Gastroesophageal sphincter (tissue), 4 donors: ENCODE results near the gene SCAMP2. TPM values are rescaled to one million over a fixed set of nuclear protein-coding genes. Genes with fewer than 3 reads are reported as not detected.

Experiments used
- ATAC-seq: fragments of 150-250 bp; one replicate; pipeline ENCODE4 v1.9.1; 2016; ENCODE audit warnings: mild to moderate bottlenecking, moderate library complexity
- H3K27ac ChIP-seq, 4 donors: fragments of 200-600 bp; sonication (generic) in 3 of 4; 1 replicate in 3 of 4; 2 replicates in 1 of 4; pipeline ENCODE4 v1.5.1; 2016 to 2019
- H3K27me3 ChIP-seq: fragments of 200-600 bp; sonication (generic); one replicate; pipeline ENCODE4 v1.5.1; 2019
- H3K36me3 ChIP-seq, 2 donors: fragments of 200-600 bp; sonication (generic); one replicate each; pipeline ENCODE4 v1.5.1; 2019; ENCODE audit warnings: control low read depth in 1 of 2
- H3K4me1 ChIP-seq, 3 donors: fragments of 200-600 bp; sonication (generic); 1 replicate in 2 of 3; 2 replicates in 1 of 3; pipeline ENCODE4 v1.5.1; 2016 to 2019; ENCODE audit warnings: control low read depth in 2 of 3
- H3K4me3 ChIP-seq, 2 donors: fragments of 200-600 bp; sonication (generic); one replicate each; pipeline ENCODE4 v1.5.1; 2019; ENCODE audit warnings: mild to moderate bottlenecking in 1 of 2, moderate library complexity in 1 of 2
- H3K9me3 ChIP-seq, 3 donors: fragments of 200-600 bp; sonication (generic); one replicate each; pipeline ENCODE4 v1.5.1; 2017 to 2019; ENCODE audit warnings: control low read depth in 2 of 3
- EP300 ChIP-seq: sonication (generic); formaldehyde crosslinking; IDR thresholded peaks from one replicate; pipeline ENCODE4 v1.6.1; 2017; ENCODE audit warnings: antibody characterized with exemption, mild to moderate bottlenecking
- POLR2A ChIP-seq, 2 donors: fragments of 450-650 bp; IDR thresholded peaks; one replicate each; pipeline ENCODE4 v1.6.1; 2017; ENCODE audit warnings: antibody characterized with exemption in 2 of 2, mild to moderate bottlenecking in 2 of 2, moderate library complexity in 1 of 2
- POLR2AphosphoS5 ChIP-seq: sonication (generic); formaldehyde crosslinking; IDR thresholded peaks from one replicate; pipeline ENCODE4 v1.6.1; 2017; ENCODE audit warnings: antibody characterized with exemption
- WGBS, 2 donors: methylation state at CpG; one replicate each; pipeline ENCODE4 v1.1.5; 2018; ENCODE audit warnings: low coverage in 1 of 2; 5-methylcytosine and 5-hydroxymethylcytosine counted together
- total RNA-seq, 4 donors: library from RNA; depleted of rRNA; stranded (reverse); fragments of >200 nt; gene quantifications; one replicate each; pipeline ENCODE4 v1.1.0, GENCODE V29; 2016
- TF ChIP-seq, protein P1 (sequence below), 4 experiments: fragments of 200-600 bp in 2 of 4; fragments of 450-650 bp in 2 of 4; sonication (generic) in 1 of 4; IDR thresholded peaks; one replicate each; pipeline ENCODE4 v1.5.1; 2017 to 2019; ENCODE audit warnings: antibody characterized with exemption in 4 of 4, mild to moderate bottlenecking in 2 of 4, moderate library complexity in 2 of 4

Gene SCAMP2
- total RNA-seq, 4 donors from 2014 or later, result 45.6 to 111 (median 72.1) TPM

DNA sequence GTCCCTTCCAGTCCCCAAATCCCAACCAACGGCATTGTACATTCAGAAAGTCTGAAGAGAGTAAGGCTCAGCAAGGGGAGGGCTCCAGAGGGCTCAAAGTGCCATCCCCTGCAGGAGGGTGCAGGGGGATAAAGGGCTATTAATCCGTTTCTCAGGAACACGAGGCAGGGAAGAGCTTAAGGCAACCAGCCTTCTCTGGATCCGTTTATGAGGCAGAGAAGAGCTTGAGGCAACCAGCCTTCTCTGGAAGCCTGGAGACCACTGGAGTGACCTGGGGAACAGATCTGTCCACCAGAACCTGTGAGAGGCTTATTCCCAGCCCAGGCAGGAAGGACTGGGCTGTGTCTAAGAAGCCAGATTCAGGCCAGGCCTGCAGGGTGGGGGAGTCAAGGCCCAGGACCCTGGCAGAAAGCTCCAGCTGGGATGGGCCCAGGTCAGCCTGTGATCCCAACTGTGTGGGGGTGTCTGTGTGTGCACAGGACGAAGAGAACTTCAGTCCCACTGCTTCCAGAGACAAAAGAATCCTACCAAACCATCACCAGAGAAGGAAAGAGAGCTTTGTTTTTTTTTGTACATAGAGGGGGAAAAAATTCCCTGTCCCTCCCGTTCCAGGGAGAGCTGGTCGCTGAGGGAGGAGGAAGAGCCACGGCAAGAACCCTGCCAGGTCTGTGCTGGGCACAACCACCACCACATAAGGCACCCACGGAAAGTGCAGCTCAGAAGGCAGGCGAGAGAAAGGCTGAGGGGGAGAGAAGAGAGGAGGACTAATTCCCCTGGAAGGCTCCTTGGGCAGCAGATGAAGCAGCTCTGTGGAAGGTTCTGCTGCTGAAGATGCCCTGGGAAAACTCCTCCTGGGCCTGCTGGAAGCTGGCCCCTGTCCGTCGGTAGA lies 28.6 kb downstream of the SCAMP2 start:
- Histone ChIP-seq H3K9me3 (no peaks in the 10 kb centered on the region), H3K4me1 (peaks cover 0 to 50% (median 21%) of the 10 kb centered on the region in 3 donors), H3K4me3 (no peak overlapping the region), H3K27me3 (no peaks in the 10 kb centered on the region), H3K27ac (peak overlapping the region in 3 of 4 donors; percentile 87 to 95 (median 89)), H3K36me3 (peaks cover 0 to 72% of the 10 kb centered on the region in 2 donors)
- WGBS, 2 donors, result 60 to 88% methylated on average over 1 to 6 of the region's 12 CpGs
- TF ChIP-seq EP300, result no peak
- TF ChIP-seq POLR2AphosphoS5, result no peak
- TF ChIP-seq, protein P1, sequence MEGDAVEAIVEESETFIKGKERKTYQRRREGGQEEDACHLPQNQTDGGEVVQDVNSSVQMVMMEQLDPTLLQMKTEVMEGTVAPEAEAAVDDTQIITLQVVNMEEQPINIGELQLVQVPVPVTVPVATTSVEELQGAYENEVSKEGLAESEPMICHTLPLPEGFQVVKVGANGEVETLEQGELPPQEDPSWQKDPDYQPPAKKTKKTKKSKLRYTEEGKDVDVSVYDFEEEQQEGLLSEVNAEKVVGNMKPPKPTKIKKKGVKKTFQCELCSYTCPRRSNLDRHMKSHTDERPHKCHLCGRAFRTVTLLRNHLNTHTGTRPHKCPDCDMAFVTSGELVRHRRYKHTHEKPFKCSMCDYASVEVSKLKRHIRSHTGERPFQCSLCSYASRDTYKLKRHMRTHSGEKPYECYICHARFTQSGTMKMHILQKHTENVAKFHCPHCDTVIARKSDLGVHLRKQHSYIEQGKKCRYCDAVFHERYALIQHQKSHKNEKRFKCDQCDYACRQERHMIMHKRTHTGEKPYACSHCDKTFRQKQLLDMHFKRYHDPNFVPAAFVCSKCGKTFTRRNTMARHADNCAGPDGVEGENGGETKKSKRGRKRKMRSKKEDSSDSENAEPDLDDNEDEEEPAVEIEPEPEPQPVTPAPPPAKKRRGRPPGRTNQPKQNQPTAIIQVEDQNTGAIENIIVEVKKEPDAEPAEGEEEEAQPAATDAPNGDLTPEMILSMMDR (IDR thresholded peaks at IDR 0.05), result no peak
- no peak for TF ChIP-seq POLR2A (IDR thresholded peaks at IDR 0.05)
- no peak for ATAC-seq

DNA sequence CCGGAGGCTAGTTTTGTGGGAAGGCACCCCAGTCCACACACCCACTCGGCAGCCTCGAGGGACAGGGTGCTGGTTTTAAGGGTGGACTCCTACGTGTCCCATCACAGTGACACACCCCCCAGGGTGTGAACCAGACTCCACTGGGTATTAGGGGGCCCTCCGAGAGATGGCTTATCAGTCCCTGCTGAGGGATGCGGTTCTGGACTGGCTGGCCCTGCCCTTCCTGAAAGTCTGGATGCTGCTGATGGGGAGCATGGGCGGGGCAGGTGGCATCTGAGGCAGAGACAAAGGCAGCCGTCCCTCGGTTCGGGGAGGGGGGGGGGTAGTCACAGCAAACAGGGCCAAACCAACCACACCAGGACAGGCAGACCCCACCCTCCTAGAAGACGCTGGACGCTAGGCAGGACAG lies 29.3 kb downstream of the SCAMP2 start:
- Histone ChIP-seq H3K4me3 (peak overlapping the region in 1 of 2 donors; percentile 98), H3K9me3 (no peaks in the 10 kb centered on the region), H3K27ac (peak overlapping the region in 3 of 4 donors; percentile 87 to 95 (median 89)), H3K4me1 (peaks cover 0 to 50% (median 21%) of the 10 kb centered on the region in 3 donors), H3K36me3 (peaks cover 0 to 72% of the 10 kb centered on the region in 2 donors), H3K27me3 (no peaks in the 10 kb centered on the region)
- TF ChIP-seq, protein P1 (IDR thresholded peaks at IDR 0.05), result no peak
- TF ChIP-seq POLR2A (IDR thresholded peaks at IDR 0.05) (no peak), EP300 (no peak), POLR2AphosphoS5 (no peak)
- ATAC-seq, result no peak
- WGBS, 2 donors, result 30% methylated on average over 2 of the region's 12 CpGs; no CpG with 5 or more reads in 1 of the 2 donors

DNA sequence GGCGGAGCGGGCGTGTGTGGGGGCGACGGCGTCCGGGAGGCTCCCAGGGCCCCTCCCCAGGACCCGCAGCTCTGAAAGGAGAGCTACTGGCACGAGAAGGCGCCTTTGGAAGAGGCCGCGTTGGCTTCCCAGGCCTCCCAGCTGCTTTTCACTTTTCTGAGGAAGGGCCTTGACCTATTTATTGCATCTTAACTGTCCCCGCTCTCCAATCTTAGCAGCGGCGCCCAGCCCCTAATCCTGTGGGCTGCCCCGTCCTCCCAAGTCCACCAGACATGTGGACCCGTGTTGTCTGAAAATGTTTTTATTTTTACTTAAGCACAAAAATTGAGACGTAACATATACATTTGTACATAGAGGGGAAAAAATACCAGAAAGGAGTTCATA lies 29.7 kb downstream of the SCAMP2 start:
- TF ChIP-seq EP300 (no peak), POLR2A (IDR thresholded peaks at IDR 0.05) (no peak), POLR2AphosphoS5 (no peak)
- TF ChIP-seq, protein P1 (IDR thresholded peaks at IDR 0.05), result no peak
- H3K36me3 ChIP-seq, result peaks cover 0 to 72% of the 10 kb centered on the region in 2 donors
- H3K4me1 ChIP-seq, result peaks cover 0 to 49% (median 21%) of the 10 kb centered on the region in 3 donors
- H3K27ac ChIP-seq, result peak overlapping the region; percentile 23 to 95 (median 88)
- H3K4me3 ChIP-seq, result peak overlapping the region; percentile 88 to 98
- H3K9me3 ChIP-seq, result no peaks in the 10 kb centered on the region
- no peaks in the 10 kb centered on the region for H3K27me3 ChIP-seq
- 15 to 25% methylated on average over 5 to 8 of the region's 18 CpGs for WGBS, 2 donors
- no peak for ATAC-seq

DNA sequence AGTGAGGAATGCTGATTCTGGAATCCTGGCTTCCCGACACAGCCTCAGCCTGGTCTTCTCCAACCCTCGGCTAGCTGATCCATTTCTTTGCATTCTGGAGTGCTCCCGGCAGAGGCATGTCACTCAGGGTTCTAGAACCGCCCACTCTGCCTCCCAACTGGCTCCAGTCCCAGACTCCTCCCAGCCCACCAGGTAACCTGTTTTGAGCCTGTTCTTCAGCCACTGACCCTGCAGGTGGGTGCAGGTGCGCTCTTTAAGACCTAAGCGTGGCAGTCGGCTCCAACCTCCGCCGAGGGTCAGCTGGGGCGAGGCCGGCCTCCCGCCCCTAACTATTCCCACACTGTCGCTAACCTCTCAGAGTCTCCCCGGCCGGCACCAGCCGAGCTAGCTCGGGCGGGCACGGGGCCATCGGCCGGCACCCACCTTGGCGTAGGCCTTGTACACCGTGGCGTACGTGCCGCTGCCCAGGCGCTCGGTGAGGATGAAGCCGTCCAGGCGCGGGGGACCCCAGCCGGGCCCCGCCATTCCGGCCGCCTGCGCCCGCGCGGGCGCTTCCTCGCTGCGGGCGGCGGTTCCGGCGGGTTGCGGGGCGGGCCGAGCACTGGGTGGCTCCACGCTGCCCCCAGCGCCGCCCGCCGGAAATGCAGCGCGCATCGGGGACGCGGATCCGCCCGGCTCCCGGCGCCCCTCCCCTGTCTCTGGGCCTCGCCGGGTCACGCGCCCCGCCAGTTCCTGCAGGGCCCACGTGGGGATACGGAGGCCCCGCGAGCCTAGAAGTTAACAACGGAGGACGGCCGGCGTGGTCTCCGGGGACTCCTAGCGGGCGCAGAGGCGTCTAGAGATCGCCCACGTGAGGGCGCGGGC lies 30.4 kb downstream of the SCAMP2 start, which contains the start of gene ULK3:
ULK3 (minus strand) TSS at position 576 of the 864 bp plus-strand sequence; CDS start at position 525, 51 bp downstream.
- Histone ChIP-seq H3K9me3 (no peaks in the 10 kb centered on the region), H3K4me1 (peaks cover 0 to 43% (median 21%) of the 10 kb centered on the region in 3 donors), H3K27me3 (no peaks in the 10 kb centered on the region), H3K4me3 (peak within 1 kb of the TSS; percentile 88 to 98), H3K36me3 (peaks cover 0 to 72% of the 10 kb centered on the region in 2 donors), H3K27ac (peak within 1 kb of the TSS; percentile 29 to 95 (median 88))
- WGBS, 2 donors, result 0 to 2% methylated on average over 1 to 11 of the region's 84 CpGs
- ATAC-seq, result peak; percentile 94
- TF ChIP-seq EP300 (no peak), POLR2A (IDR thresholded peaks at IDR 0.05) (peak; percentile 50 to 82), POLR2AphosphoS5 (peak; percentile 63)
- TF ChIP-seq, protein P1 (IDR thresholded peaks at IDR 0.05), result peak in 3 of 4 experiments; percentile 79 to 96 (median 91)
